Right cardiac atrium (tissue), 5 donors: ENCODE results near the gene PNPLA6. TPM values are rescaled to one million over a fixed set of nuclear protein-coding genes. Genes with fewer than 3 reads are reported as not detected.

ENCODE experiments used
- ATAC-seq, 2 donors: fragments of 200-7000 bp; cut with Tn5 transposase; one replicate each; pipeline versions ENCODE4 v1.8.0 to v1.9.1; 2020; ENCODE audit warnings: moderate library complexity in 2 of 2, mild to moderate bottlenecking in 1 of 2
- DNase-seq, 3 donors: peaks; one replicate each; pipeline ENCODE4 v3.0.0-alpha.2; 2020
- H3K27ac ChIP-seq: one replicate; pipeline ENCODE4 v1.5.1; 2013; ENCODE audit warnings: mild to moderate bottlenecking, low read length, control low read depth, moderate library complexity
- H3K27me3 ChIP-seq: one replicate; pipeline ENCODE4 v1.6.1; 2013; ENCODE audit not compliant: control insufficient read depth, insufficient read depth
- H3K4me1 ChIP-seq: one replicate; pipeline ENCODE4 v1.6.1; 2013; ENCODE audit warnings: low read length; ENCODE audit not compliant: control insufficient read depth, insufficient read depth
- H3K4me3 ChIP-seq: one replicate; pipeline ENCODE4 v1.5.1; 2013; ENCODE audit warnings: low read length, control low read depth
- H3K9me3 ChIP-seq: one replicate; pipeline ENCODE4 v1.6.1; 2013; ENCODE audit warnings: low read length; ENCODE audit not compliant: control insufficient read depth
- WGBS: extraction: QIAGEN DNeasy Blood & Tissue Kit; methylation state at CpG from one replicate; pipeline ENCODE4 v1.1.7; 2013; 5-methylcytosine and 5-hydroxymethylcytosine counted together
- intact Hi-C, 4 donors: fragments of 100-400 bp; cut with DNase I; formaldehyde crosslinking; loops; one replicate each; pipeline versions ENCODE4 v1.11.0 to v1.14.0; 2022 to 2023
- polyA plus RNA-seq: library from polyadenylated mRNA; stranded (reverse); fragments of 200-250 nt; gene quantifications from one replicate; pipeline ENCODE4 v1.2.3, GENCODE V29; 2013
- total RNA-seq, 4 donors: library from RNA; stranded (reverse); fragmentation: NEBNext Ultra II Directional; extraction: Animal tissue kit (Norgen Biotek cat#: 25700); gene quantifications; one replicate each; pipeline ENCODE4 v1.2.1, GENCODE V29; 2021
- donor health status: healthy with polysubstance abuse.
- donor health status: DM: no; HTN: yes; CAD: no.
- donor health status: DM: no; HTN: no; CAD: no.
- donor health status: DM: no; HTN: yes; CAD: no; lungs with severe emphysema.
- donor health status: DM: yes; HTN: yes; CAD: no.

The PNPLA6 gene
- total and polyA plus RNA-seq, 5 donors: 33.5 to 70.9 (median 63.9) TPM

GRCh38 chr19:7605490-7606222 is 70.1 kb downstream of the PNPLA6 start:
- no peak overlapping the region for H3K4me3 ChIP-seq
- H3K4me1 ChIP-seq: no peaks in the 10 kb centered on the region
- no peak for ATAC-seq
- no peaks in the 10 kb centered on the region for H3K9me3 ChIP-seq
- DNase-seq: peak in 1 of 3 donors; percentile 26
- no peaks in the 10 kb centered on the region for H3K27me3 ChIP-seq
- no peak overlapping the region for H3K27ac ChIP-seq
- 68% methylated on average over 14 of the region's 14 CpGs for WGBS
- intact Hi-C loops: no loop called here

DNA sequence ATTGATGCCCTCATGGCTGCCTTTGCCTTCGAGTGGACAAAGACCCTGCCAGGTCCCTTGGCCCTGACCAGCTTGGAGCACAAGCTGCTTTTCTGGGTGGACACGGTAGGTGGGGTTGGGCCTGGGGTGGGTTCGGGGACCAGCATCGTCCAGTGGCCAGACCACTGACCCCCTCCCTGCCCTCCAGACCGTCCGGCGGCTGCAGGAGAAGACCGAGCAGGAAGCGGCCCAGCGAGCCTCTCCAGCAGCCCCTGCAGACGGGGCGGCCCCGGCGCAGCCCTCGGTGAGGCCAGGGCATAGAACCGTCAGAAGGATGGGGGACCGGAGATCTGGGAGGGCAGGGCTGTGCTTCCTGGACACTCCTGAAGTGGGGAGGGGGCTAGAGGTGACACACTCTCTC is 70.8 kb downstream of the PNPLA6 start:
- Histone ChIP-seq H3K4me1 (no peaks in the 10 kb centered on the region), H3K27me3 (no peaks in the 10 kb centered on the region), H3K27ac (no peak overlapping the region), H3K9me3 (no peaks in the 10 kb centered on the region), H3K4me3 (no peak overlapping the region)
- intact Hi-C loops: no loop called here
- 80% methylated on average over 17 of the region's 17 CpGs for WGBS
- DNase-seq (peak in 1 of 3 donors; percentile 55), ATAC-seq (no peak)

GRCh38 chr19:7607212-7607873 is 71.8 kb downstream of the PNPLA6 start:
- 73% methylated on average over 10 of the region's 10 CpGs for WGBS
- no peak for ATAC-seq
- Histone ChIP-seq H3K27me3 (no peaks in the 10 kb centered on the region), H3K27ac (no peak overlapping the region), H3K9me3 (no peaks in the 10 kb centered on the region), H3K4me1 (no peaks in the 10 kb centered on the region), H3K4me3 (no peak overlapping the region)
- intact Hi-C loops: no loop called here
- DNase-seq: no peak

DNA sequence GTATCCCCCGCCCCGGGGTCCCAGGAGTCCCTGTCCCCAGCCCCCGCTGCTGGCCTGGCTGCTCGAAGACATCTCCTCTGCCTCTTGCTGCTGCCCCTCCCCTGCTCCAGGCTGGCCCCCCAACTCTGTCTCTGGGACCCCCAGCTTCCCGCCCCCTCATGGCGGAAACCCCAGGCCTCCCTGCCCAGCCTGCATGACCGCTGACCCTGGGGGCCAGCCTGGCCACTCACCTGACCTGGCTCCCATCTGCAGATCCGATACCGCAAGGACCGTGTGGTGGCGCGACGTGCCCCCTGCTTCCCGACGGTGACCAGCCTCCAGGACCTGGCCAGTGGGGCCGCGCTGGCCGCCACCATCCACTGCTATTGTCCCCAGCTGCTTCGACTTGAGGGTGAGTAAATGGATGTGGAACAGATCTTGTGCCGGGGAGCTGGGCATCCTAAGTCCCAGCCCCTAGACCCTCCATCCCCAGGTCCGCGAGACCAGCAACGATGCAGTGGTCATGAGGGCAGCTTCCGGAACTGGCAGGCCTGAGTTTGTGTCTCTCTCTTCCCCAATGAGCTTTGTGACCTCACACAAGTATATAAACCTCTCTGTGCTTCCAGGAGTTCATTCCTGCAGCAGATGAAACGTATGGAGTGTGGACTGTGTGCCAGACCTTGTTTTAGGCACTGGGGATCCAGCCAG is 72.5 kb downstream of the PNPLA6 start:
- WGBS: 87% methylated on average over 25 of the region's 25 CpGs
- DNase-seq (no peak), ATAC-seq (no peak)
- H3K9me3 ChIP-seq: no peaks in the 10 kb centered on the region
- no peaks in the 10 kb centered on the region for H3K27me3 ChIP-seq
- H3K4me3 ChIP-seq: no peak overlapping the region
- intact Hi-C loops: no loop called here
- no peak overlapping the region for H3K27ac ChIP-seq
- H3K4me1 ChIP-seq: no peaks in the 10 kb centered on the region

- WGBS: 80% methylated on average over 31 of the region's 31 CpGs
- intact Hi-C loops: no loop called here
- Histone ChIP-seq H3K4me3 (no peak overlapping the region), H3K9me3 (no peaks in the 10 kb centered on the region), H3K27ac (no peak overlapping the region), H3K4me1 (no peaks in the 10 kb centered on the region), H3K27me3 (no peaks in the 10 kb centered on the region)
- DNase-seq (peak in 1 of 3 donors; percentile 57), ATAC-seq (no peak)
Measured at GRCh38 chr19:7610491-7611240, 75.1 kb downstream of the PNPLA6 start.

Other genes with a start within 250 kb of the PNPLA6 start
- gene INSR, start 241.3 kb upstream of the PNPLA6 start, total RNA-seq: 10 to 100 TPM; 48.2 to 58.6 (median 55.8) TPM
- 17.3 TPM for gene INSR, start 241.3 kb upstream of the PNPLA6 start, polyA plus RNA-seq
- gene ARHGEF18, start 186.8 kb upstream of the PNPLA6 start, total RNA-seq: 10 to 100 TPM in 3 of 4 donors, 1 to 10 TPM in 1; 9.4 to 13.3 (median 11.8) TPM
- gene ARHGEF18, start 186.8 kb upstream of the PNPLA6 start, polyA plus RNA-seq: 7.6 TPM
- 1 to 10 TPM; 1.5 to 2.5 (median 2.3) TPM for gene PEX11G, start 46.7 kb upstream of the PNPLA6 start, total RNA-seq
- 3.2 TPM for gene PEX11G, start 46.7 kb upstream of the PNPLA6 start, polyA plus RNA-seq
- 100 to 1,000 TPM; 101 to 120 (median 115) TPM for gene ZNF358, start 19.6 kb upstream of the PNPLA6 start, total RNA-seq
- gene ZNF358, start 19.6 kb upstream of the PNPLA6 start, polyA plus RNA-seq: 143 TPM
- 10 to 100 TPM; 19.5 to 24.4 (median 21.8) TPM for gene MCOLN1, start 13.1 kb upstream of the PNPLA6 start, total RNA-seq
- gene MCOLN1, start 13.1 kb upstream of the PNPLA6 start, polyA plus RNA-seq: 20.7 TPM
- under 1 TPM; 0.20 to 0.71 (median 0.38) TPM for gene CAMSAP3, start 60.1 kb downstream of the PNPLA6 start, total RNA-seq
- gene CAMSAP3, start 60.1 kb downstream of the PNPLA6 start, polyA plus RNA-seq: 0.29 TPM
- 10 to 100 TPM; 18.9 to 27.3 (median 26.0) TPM for gene XAB2, start 93.8 kb downstream of the PNPLA6 start, total RNA-seq
- gene XAB2, start 93.8 kb downstream of the PNPLA6 start, polyA plus RNA-seq: 19.0 TPM
- 100 to 1,000 TPM; 136 to 194 (median 167) TPM for gene PET100, start 94.1 kb downstream of the PNPLA6 start, total RNA-seq
- gene PET100, start 94.1 kb downstream of the PNPLA6 start, polyA plus RNA-seq: 191 TPM
- gene PCP2, start 98.0 kb downstream of the PNPLA6 start, total RNA-seq: not detected
- 0.34 TPM for gene PCP2, start 98.0 kb downstream of the PNPLA6 start, polyA plus RNA-seq
- 10 to 100 TPM in 1 of 4 donors, 1 to 10 TPM in 3; 6.8 to 12.1 (median 9.2) TPM for gene STXBP2, start 101.4 kb downstream of the PNPLA6 start, total RNA-seq
- 5.0 TPM for gene STXBP2, start 101.4 kb downstream of the PNPLA6 start, polyA plus RNA-seq
- 1 to 10 TPM in 1 of 4 donors, under 1 TPM in 2, not detected in 1; 0.49 to 1.7 (median 0.78) TPM for gene RETN, start 133.3 kb downstream of the PNPLA6 start, total RNA-seq
- gene RETN, start 133.3 kb downstream of the PNPLA6 start, polyA plus RNA-seq: 7.2 TPM
- under 1 TPM; 0.17 to 0.85 (median 0.47) TPM for gene MCEMP1, start 141.4 kb downstream of the PNPLA6 start, total RNA-seq
- 0.50 TPM for gene MCEMP1, start 141.4 kb downstream of the PNPLA6 start, polyA plus RNA-seq
- 100 to 1,000 TPM in 1 of 4 donors, 10 to 100 TPM in 3; 94.8 to 121 (median 97.1) TPM for gene TRAPPC5, start 145.1 kb downstream of the PNPLA6 start, total RNA-seq
- 93.4 TPM for gene TRAPPC5, start 145.1 kb downstream of the PNPLA6 start, polyA plus RNA-seq
- gene FCER2, start 166.4 kb downstream of the PNPLA6 start, total RNA-seq: not detected
- gene FCER2, start 166.4 kb downstream of the PNPLA6 start, polyA plus RNA-seq: 0.09 TPM
- 1 to 10 TPM in 2 of 4 donors, under 1 TPM in 2; 0.54 to 1.6 (median 1.1) TPM for gene CLEC4G, start 196.4 kb downstream of the PNPLA6 start, total RNA-seq
- gene CLEC4G, start 196.4 kb downstream of the PNPLA6 start, polyA plus RNA-seq: 0.32 TPM
- gene CD209, start 211.8 kb downstream of the PNPLA6 start, total RNA-seq: 10 to 100 TPM in 1 of 4 donors, 1 to 10 TPM in 3; 3.7 to 10.7 (median 9.1) TPM
- 0.68 TPM for gene CD209, start 211.8 kb downstream of the PNPLA6 start, polyA plus RNA-seq
- not detected for gene CLEC4M, start 227.5 kb downstream of the PNPLA6 start, total RNA-seq
- gene CLEC4M, start 227.5 kb downstream of the PNPLA6 start, polyA plus RNA-seq: not detected